HG02571 (cell line): ENCODE data around the gene ZFR2.
"Not testable (repeated sequence)": the region's sequence is repeated elsewhere in the genome, so short reads cannot be mapped to it uniquely, and the experiment has no call there.

Source experiments
- ATAC-seq: cut with Tn5 transposase; IDR thresholded peaks from one replicate; pipeline ENCODE4 v1.9.1; 2021; ENCODE audit warnings: mild to moderate bottlenecking, moderate library complexity; ENCODE audit not compliant: unreplicated experiment

The ZFR2 gene

GRCh38 chr19:3816566-3817218 lies 52.1 kb downstream of the ZFR2 start:
- ATAC-seq, result no peak

- not testable (repeated sequence) for ATAC-seq
These were observed 52.7 kb downstream of the ZFR2 start for GRCh38 chr19:3816148-3816547.

DNA sequence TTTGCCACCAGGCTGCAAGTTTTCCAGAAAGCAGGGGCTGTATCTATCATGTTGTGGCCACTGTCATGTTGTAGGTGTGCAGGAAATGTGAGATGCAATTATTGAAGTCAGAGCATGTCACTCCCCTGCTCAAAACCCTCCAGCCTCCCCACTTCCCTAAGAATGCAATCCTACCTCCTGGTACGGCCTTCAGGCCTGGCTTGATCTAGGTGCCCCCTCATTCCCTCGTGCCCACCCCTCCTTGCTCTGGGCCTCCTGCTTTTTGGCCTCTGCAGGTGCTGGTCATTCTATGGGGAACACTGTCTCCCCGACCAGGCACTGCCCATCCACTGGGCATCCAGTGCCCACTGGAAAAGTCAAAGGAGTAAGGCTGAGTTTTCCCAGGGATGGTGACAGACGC lies 54.2 kb downstream of the ZFR2 start:
- no peak for ATAC-seq

- ATAC-seq, result no peak
These were observed 55.1 kb downstream of the ZFR2 start for GRCh38 chr19:3813473-3814392.

GRCh38 chr19:3810708-3811355 lies 58.0 kb downstream of the ZFR2 start:
- ATAC-seq, result no peak

- ATAC-seq, result no peak
These were observed 58.7 kb downstream of the ZFR2 start for GRCh38 chr19:3809881-3810707.

DNA sequence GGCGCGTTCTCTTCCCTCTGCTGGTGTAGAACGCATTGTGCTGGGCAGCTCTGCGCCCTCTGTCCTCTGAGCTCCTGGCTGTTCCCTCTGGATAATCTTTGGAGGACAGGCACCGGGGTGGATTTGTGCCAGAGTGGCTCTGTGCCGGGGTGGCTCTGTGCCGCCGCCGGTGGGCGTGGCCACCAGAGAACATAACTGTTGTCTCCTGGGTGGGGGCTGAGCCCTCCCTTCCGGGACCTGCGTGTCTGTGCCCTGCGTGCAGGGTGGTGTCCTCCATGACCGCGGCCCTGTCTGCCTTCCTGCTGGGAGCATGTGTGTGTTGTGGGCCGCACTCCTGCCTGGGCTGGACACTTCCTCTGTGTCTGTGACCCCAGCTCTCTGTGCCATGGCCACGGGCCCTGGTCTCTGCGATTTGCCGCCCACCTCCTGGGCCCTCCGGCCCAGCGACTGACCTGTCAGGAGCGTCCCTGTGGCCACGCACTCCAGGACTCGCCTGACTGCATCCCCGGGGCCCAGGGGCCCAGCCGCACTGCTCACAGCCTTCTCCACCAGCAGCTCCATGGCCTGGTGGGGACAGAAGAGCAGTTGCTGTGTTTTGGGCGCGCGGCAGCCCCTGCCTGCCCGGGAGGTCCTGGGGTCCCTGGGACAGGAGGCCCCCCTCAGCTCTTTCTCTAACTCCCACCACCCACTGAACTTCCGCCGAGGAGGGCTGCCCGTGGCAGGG lies 60.3 kb downstream of the ZFR2 start:
- ATAC-seq, result no peak

DNA sequence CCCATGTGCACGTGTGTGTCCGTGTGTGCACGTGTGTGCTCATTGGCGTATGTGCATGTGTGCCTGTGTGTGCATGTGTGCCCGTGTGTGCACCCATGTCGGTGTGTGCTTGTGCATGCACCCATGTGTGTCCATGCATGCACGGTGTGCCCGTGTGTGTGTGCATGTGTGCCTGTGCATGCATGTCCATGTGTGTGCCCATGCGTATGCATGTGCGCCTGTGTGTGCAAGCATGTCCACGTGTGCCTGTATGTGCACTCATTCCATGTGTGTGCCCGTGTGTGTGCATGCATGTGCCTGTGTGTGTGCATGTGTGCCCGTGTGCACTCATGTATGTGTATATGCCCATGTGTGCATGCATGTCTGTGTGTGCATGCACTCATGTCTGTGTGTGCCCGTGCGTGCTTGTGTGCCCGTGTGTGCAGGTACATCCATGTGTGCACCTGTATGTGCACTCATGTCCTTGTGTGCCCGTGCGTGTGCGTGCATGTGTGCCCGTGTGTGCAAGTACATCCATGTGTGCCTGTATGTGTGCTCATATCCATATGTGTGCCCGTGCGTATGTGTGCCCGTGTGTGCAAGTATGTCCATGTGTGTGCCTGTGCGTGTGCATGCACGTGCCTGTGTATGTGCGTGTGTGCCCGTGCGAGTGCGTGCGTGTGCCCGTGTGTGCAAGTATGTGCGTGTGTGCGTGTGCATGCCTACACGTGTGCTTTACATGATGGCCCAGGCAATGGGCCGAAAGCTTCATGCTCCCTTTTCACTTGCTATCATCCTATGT lies 61.1 kb downstream of the ZFR2 start:
- no peak for ATAC-seq

DNA sequence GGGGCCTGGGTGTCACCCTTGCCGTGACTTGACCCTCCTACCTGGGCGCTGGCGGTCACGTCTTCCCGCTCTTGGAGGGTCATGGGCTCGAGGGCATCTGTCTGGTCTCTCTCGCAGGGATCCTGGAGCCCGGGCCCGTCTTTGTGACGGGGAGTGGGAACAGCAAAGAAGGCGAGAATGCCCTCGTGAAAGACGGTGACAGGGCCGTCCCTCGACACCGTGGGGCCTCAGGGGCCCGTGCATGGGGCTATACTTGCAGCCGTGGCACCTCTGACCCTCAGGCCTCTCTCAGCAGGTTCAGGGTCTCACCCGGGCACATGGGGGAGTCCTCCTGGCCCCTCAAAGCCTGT lies 61.7 kb downstream of the ZFR2 start:
- ATAC-seq, result no peak

GRCh38 chr19:3805859-3806258 lies 63.0 kb downstream of the ZFR2 start:
- no peak for ATAC-seq

DNA sequence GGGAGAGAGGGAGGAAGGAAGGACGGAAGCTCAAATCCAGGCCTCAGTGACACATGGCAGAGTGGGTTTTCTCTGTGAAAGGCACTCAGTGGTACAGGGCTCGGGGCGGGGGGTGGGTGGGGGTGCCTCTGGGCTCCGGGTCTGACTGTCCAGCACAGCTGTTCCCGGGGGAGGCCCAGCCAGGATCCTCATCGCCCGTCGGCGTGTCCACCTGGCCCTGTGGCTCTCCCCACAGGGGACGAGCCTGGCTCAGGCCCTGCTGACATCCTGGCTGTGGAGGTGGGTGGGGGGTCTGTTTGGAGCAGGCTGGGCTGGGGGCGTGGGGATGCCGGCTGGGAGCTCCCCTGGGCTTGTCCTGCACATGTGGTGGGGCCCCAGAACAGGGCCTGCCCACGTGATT lies 64.4 kb downstream of the ZFR2 start:
- no peak for ATAC-seq

DNA sequence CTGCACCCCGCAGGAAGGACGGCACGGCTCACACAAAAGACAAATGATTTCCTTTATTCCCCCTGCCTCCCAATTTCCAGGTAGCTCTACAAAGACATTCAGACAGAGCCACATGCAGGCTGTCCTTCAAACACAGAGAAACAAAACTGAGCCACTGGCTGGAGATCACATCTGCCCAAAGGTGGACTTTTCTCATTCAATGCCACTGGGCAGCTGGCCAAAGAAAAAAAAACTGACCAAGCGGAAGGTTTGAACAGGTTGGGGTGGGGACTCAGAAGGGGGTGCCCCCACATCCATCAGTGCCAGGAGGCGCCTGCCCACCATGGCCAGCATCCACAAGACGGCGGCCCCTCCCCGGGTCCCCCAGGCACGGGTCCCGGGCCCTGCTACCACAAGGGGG lies 64.9 kb downstream of the ZFR2 start:
- ATAC-seq, result no peak

DNA sequence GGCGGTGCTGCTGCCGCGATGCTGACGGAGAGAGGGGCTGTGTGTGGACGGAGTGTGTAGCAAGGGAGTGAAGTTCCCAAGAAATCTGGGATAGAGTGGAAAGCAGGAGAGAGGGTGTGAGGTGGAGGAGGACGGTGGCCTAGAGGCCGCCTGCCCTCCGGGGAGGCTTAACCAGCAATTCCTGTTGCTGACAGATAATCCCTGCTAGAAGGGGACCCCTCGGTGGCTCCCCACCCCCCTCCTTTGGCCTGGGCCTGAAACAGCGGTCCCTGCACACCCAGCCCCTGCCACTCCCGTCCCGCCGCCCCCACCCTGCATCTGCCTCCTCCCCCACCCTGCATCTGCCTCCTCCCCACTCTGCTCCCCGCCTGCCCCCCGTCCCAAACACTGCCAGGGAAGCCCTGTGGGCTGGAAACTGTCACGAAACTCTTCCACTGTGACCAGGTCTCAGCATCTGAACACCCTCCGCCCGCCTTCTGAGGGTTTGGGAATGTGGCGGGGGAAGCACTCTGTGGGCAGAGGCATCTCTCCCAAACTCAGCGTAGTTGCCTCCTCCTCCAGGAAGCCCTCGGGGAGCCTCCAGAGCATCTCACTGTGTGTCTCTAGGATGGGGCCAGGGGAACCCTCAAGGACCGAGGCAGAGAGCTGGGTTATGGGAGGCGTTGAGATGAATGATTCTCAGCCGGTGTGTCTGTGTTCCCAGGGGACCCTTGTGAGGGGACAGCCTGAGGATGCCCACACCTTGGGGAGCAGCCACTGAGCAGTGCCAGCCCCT lies 65.5 kb downstream of the ZFR2 start:
- ATAC-seq, result no peak

DNA sequence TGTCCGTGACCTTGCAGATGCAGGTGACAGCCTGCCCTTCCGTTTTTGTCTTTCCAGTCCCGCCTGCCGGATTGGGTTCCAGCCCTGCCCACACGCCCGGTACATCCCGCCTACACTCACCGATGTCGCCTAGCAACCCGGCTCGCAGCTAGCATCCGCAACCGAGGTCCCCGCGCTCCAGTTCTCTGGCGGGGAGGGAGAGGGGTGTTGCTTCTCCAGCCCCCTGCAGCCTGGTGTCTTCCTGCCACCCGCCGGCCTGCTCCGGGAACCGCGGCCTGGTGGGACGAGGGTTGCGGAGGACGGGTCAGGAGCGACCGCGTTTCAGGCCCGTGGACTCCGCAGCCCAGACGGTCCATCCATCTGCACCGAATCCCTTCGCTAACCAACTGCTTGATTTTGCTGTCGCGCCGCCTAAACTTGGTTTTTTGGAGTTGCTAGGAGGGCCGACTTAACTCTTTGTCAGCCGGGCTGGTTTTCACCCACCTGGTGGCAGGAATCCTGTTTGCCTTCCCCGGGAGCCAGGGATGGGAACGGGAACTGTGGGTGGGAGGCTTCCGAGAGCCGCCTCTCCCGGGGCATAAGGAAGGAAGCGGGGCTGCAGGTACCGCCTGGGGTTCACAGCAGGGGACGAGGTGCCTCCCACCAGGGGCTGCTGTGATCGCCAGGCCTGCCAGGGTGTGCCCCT lies 67.3 kb downstream of the ZFR2 start:
- no peak for ATAC-seq

- ATAC-seq, result no peak
These were observed 67.8 kb downstream of the ZFR2 start for GRCh38 chr19:3800996-3801395.

DNA sequence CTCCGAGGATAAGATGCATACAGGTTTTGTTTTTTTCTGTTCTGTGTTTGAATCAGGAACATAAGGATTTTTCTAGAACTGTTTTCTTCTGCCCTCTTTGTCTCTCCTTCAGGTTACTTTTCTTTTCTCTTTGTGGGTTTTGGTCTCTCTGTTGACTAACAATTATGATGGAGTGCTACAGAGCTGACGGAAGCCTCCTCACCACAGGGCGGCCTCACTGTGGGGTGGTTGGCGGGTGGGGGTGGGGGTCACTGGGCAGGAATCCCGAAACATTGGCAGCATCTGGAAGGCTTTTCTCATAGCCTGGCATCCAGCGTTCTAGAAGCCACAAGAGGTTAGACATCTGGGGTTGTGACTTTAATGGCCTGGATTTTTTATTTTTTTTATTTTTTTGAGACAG lies 70.7 kb downstream of the ZFR2 start:
- ATAC-seq, result no peak

DNA sequence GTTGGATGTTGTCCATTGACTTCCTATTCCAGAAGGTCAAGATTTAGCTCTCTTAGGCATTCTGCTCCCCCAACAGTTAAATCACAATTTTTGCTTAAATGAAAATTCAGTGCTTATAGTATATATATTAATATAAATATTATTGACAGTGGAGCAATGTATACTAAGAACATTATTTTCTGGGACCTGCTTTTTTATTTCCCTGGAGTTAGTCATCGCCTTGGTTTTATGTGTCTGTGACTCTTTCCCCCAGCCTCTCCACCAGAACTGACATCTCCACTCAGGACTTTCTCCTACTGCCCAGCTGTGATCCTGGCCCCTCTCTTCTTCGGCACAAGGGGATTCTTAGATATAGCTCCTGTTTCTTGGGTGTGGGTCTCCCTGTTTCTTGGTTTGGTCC lies 72.5 kb downstream of the ZFR2 start:
- no peak for ATAC-seq

DNA sequence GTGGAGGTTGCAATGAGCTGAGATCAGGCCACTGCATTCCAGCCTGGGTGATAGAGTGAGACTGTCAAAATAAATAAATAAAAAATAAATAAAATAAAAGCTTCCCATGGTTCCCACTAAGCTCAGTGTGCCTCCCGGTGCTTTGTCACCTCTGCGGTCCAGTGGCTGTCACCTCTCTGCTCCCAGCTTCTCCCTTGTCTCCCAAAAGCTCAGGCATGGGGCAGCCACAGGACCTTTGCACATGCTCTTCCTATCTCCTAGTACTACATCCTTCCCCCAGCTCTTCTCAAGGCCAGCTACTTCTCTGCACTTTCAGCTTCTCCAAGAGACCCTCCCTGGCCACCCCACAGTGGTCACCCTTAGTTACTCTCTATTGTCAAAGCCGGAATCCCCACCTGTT lies 75.0 kb downstream of the ZFR2 start:
- ATAC-seq, result no peak
